Breast epithelium (tissue), 4 donors: Measurements from ENCODE around the gene ZMYND12. TPM values are rescaled to one million over a fixed set of nuclear protein-coding genes. Genes with fewer than 3 reads are reported as not detected.
"Not testable (repeated sequence)": the region's sequence is repeated elsewhere in the genome, so short reads cannot be mapped to it uniquely, and the experiment has no call there.

ENCODE experiments used
- DNase-seq, 2 donors: peaks; one replicate each; pipeline ENCODE4 v3.0.0-alpha.2; 2019; ENCODE audit warnings: low spot score in 2 of 2
- H3K27ac ChIP-seq, 2 donors: fragments of 200-600 bp; sonication (generic) in 1 of 2; one replicate each; pipeline ENCODE4 v1.5.1; 2016 to 2019; ENCODE audit warnings: mild to moderate bottlenecking in 1 of 2
- H3K27me3 ChIP-seq, 2 donors: fragments of 200-600 bp; sonication (generic) in 1 of 2; one replicate each; pipeline versions ENCODE4 v1.5.1 to v1.6.0; 2017 to 2019; ENCODE audit warnings: control low read depth in 1 of 2, mild to moderate bottlenecking in 1 of 2
- H3K36me3 ChIP-seq: fragments of 200-600 bp; one replicate; pipeline ENCODE4 v1.5.1; 2019
- H3K4me1 ChIP-seq, 2 donors: fragments of 200-600 bp; sonication (generic); one replicate each; pipeline ENCODE4 v1.5.1; 2016 to 2019; ENCODE audit warnings: control low read depth in 1 of 2
- H3K4me3 ChIP-seq, 3 donors: fragments of 200-600 bp; sonication (generic); 1 replicate in 2 of 3; 2 replicates in 1 of 3; pipeline ENCODE4 v1.5.1; 2016 to 2019; ENCODE audit warnings: mild to moderate bottlenecking in 3 of 3, moderate library complexity in 2 of 3
- H3K9me3 ChIP-seq, 2 donors: fragments of 200-600 bp; sonication (generic) in 1 of 2; one replicate each; pipeline ENCODE4 v1.5.1; 2016 to 2019; ENCODE audit warnings: control low read depth in 1 of 2
- CTCF ChIP-seq, 3 donors: fragments of 450-650 bp; IDR thresholded peaks; one replicate each; pipeline ENCODE4 v1.5.1; 2016 to 2017; ENCODE audit warnings: antibody characterized with exemption in 3 of 3, mild to moderate bottlenecking in 3 of 3, moderate library complexity in 3 of 3
- POLR2A ChIP-seq: fragments of 450-650 bp; IDR thresholded peaks from one replicate; pipeline ENCODE4 v1.6.1; 2016; ENCODE audit warnings: antibody characterized with exemption, mild to moderate bottlenecking, moderate library complexity
- POLR2AphosphoS5 ChIP-seq, 3 donors: sonication (generic); formaldehyde crosslinking; IDR thresholded peaks; one replicate each; pipeline ENCODE4 v1.6.1; 2017; ENCODE audit warnings: antibody characterized with exemption in 3 of 3
- intact Hi-C: fragments of 100-400 bp; cut with DNase I; formaldehyde crosslinking; loops from one replicate; pipeline ENCODE4 v1.15.1; 2023; ENCODE audit warnings: low total_unique reads
- total RNA-seq, 3 donors: library from RNA; depleted of rRNA; stranded (reverse); fragments of >200 nt; gene quantifications; one replicate each; pipeline ENCODE4 v1.1.0, GENCODE V29; 2016

Gene ZMYND12
- total RNA-seq: 1 to 10 TPM; 1.3 to 4.6 (median 3.8) TPM

DNA sequence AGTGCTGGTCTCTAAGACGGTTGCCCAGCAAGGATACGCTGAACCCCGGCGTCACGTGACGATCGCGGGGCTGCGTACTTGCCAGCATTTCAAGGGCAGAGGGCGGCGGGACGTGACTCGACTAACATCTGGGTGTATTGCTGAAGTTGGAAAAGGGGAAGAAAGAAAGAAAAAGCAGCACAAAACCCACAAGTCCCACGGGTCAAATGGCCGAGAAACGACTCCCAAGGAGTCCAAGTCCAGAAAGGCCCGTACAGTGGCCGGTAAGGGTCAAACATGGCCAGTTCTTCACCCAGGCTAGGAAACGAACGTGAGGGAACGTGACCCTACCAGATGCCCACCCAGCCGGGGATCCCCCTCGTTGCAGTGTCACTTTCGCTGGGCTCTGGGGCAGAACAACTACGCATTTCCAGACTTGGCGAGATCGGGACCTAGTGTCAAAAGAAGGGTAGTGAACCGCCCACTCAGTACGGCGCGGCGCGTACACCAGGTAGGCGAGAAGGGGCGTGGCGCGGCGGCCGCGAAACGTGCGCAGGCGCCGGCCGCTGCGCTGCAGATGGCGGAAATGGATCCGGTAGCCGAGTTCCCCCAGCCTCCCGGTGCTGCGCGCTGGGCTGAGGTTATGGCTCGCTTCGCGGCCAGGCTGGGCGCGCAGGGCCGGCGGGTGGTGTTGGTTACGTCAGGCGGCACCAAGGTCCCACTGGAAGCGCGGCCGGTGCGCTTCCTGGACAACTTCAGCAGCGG, at the start of gene ZMYND12, which contains the start of gene PPCS:
TSS of gene ZMYND12 (minus strand) at position 13 of the 744 bp plus-strand sequence. CDS start 25 bp downstream, outside the sequence.
TSS of gene PPCS (plus strand) at position 534 of the 744 bp plus-strand sequence. CDS start at position 557, 23 bp downstream.
- H3K27me3 ChIP-seq: no peaks in the 10 kb centered on the region
- peaks cover 3 to 5% of the 10 kb centered on the region in 2 donors for H3K4me1 ChIP-seq
- H3K4me3 ChIP-seq: peak within 1 kb of the TSS; percentile 75 to 91 (median 90)
- DNase-seq: peak; percentile 82 to 86
- TF ChIP-seq POLR2A: peak; percentile 69
- TF ChIP-seq POLR2AphosphoS5 (IDR thresholded peaks at IDR 0.05): peak; percentile 73 to 80 (median 79)
- peak; percentile 24 to 60 (median 39) for TF ChIP-seq CTCF (IDR thresholded peaks at IDR 0.05)
- H3K36me3 ChIP-seq: no peaks in the 10 kb centered on the region
- intact Hi-C loops: no loop called here
- H3K27ac ChIP-seq: peak within 1 kb of the TSS; percentile 90 to 93
- no peaks in the 10 kb centered on the region for H3K9me3 ChIP-seq

DNA sequence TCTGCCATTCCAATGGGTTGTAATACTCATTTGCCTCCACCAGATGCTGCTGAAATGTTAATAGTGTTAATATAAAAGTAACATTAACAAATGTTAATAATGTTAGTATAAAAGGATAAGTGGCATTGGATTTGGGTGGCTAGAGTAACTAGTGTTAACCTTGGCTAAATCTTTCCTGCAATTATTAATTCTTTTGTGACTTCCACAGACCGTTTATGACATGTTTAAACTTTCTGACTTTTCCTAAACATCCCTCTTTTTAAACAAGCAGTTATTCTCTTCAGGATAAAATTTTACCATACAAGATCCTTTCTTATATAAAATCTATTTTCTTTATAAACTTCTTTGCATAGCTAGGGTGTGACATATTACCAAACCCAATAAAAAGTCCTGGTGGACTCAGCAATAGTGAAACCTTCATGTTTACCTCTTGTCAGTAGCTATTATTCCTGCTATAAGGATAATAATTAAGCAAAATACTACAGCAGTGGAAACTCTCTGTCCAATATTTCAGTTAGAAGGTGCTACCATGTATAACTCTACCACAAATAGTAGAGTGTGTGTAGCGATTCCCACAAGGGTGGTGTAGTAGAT, 48.8 kb upstream of the ZMYND12 start:
- no peak overlapping the region for H3K27ac ChIP-seq
- TF ChIP-seq POLR2AphosphoS5 (IDR thresholded peaks at IDR 0.05): no peak
- no peak for TF ChIP-seq CTCF (IDR thresholded peaks at IDR 0.05)
- DNase-seq: no peak
- no peaks in the 10 kb centered on the region for H3K27me3 ChIP-seq
- H3K9me3 ChIP-seq: peaks cover 37 to 73% of the 10 kb centered on the region in 2 donors
- no peak overlapping the region for H3K4me3 ChIP-seq
- intact Hi-C loops: loop anchor here (5.0 kb wide), 1 partner anchor 467 kb away; no protein-coding TSS in a partner anchor
- no peaks in the 10 kb centered on the region for H3K4me1 ChIP-seq
- no peaks in the 10 kb centered on the region for H3K36me3 ChIP-seq

DNA sequence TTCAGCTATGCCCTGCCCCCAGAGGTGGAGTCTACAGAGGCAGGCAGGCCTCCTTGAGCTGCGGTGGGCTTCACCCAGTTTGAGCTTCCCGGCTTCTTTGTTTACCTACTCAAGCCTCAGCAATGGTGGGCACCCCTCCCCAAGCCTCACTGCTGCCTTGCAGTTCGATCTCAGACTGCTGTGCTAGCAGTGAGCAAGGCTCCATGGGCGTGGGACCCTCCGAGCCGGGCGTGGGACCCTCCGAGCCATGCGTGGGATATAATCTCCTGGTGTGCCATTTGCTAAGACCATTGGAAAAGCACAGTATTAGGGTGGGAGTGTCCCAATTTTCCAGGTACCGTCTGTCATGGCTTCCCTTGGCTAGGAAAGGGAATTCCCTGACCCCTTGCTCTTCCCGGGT, 46.2 kb upstream of the ZMYND12 start:
- DNase-seq, H3K4me3 ChIP-seq, H3K27ac ChIP-seq, H3K36me3 ChIP-seq, H3K27me3 ChIP-seq, H3K4me1 ChIP-seq: not testable (repeated sequence)
- peaks cover 22 to 47% of the 10 kb centered on the region in 2 donors for H3K9me3 ChIP-seq
- intact Hi-C loops: loop anchor here (5.0 kb wide), 1 partner anchor 465 kb away; no protein-coding TSS in a partner anchor

DNA sequence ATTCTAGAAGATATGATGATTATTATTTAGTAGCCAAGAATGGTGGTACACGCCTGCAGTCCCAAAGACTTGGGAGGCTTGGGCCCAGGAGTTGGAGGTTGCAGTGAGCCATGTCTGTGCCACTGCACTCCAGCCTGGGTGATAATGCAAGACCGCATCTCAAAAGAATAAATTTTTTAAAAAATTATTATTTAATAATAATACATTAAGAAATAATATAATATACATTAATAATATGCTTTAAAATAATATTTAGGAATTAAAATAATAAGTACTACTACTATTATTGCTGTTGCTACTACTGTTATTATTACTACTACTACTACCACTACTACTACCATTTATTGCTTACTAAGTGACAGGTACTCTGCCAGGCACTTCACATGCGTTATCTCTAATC, 34.4 kb upstream of the ZMYND12 start:
- no peaks in the 10 kb centered on the region for H3K36me3 ChIP-seq
- no peak overlapping the region for H3K27ac ChIP-seq
- H3K9me3 ChIP-seq: no peaks in the 10 kb centered on the region
- intact Hi-C loops: no loop called here
- H3K4me3 ChIP-seq: no peak overlapping the region
- TF ChIP-seq POLR2A: no peak
- TF ChIP-seq POLR2AphosphoS5 (IDR thresholded peaks at IDR 0.05): no peak
- TF ChIP-seq CTCF (IDR thresholded peaks at IDR 0.05): no peak
- H3K4me1 ChIP-seq: no peaks in the 10 kb centered on the region
- DNase-seq: no peak
- no peaks in the 10 kb centered on the region for H3K27me3 ChIP-seq

DNA sequence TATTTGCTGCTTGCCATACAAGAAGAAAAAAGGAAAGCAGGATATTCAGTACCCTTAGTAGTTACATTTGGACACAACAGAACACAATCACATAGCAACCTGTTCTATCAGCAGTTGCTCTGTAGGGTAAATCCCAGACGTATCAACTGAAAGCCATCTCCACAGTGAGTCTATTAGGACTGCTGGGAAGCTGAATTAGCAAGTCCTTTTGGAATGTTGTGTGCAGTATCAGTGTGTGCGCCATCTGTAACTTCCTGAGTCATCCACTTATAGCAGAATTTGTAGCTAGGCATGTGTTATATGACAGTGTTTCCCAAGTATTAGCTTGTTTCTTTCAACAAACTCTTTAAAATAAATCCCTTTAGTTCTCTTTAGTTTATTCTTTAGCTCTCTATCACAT, 28.6 kb upstream of the ZMYND12 start:
- H3K36me3 ChIP-seq: peaks cover 5% of the 10 kb centered on the region
- H3K27me3 ChIP-seq: no peaks in the 10 kb centered on the region
- no peaks in the 10 kb centered on the region for H3K4me1 ChIP-seq
- TF ChIP-seq CTCF (IDR thresholded peaks at IDR 0.05) (no peak), POLR2A (no peak), POLR2AphosphoS5 (IDR thresholded peaks at IDR 0.05) (no peak)
- intact Hi-C loops: no loop called here
- H3K9me3 ChIP-seq: no peaks in the 10 kb centered on the region
- H3K4me3 ChIP-seq: no peak overlapping the region
- no peak overlapping the region for H3K27ac ChIP-seq
- no peak for DNase-seq
